ENCODE data around the gene CHRNG.

GRCh38 chr2:232576995-232577394 is 37.5 kb downstream of the CHRNG start:
- TF ChIP-seq EZH2 (IDR thresholded peaks at IDR 0.05; ENCODE audit: borderline replicate concordance): no peak
- TF ChIP-seq, protein P1, sequence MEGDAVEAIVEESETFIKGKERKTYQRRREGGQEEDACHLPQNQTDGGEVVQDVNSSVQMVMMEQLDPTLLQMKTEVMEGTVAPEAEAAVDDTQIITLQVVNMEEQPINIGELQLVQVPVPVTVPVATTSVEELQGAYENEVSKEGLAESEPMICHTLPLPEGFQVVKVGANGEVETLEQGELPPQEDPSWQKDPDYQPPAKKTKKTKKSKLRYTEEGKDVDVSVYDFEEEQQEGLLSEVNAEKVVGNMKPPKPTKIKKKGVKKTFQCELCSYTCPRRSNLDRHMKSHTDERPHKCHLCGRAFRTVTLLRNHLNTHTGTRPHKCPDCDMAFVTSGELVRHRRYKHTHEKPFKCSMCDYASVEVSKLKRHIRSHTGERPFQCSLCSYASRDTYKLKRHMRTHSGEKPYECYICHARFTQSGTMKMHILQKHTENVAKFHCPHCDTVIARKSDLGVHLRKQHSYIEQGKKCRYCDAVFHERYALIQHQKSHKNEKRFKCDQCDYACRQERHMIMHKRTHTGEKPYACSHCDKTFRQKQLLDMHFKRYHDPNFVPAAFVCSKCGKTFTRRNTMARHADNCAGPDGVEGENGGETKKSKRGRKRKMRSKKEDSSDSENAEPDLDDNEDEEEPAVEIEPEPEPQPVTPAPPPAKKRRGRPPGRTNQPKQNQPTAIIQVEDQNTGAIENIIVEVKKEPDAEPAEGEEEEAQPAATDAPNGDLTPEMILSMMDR (IDR thresholded peaks at IDR 0.05; ENCODE audit: poor library complexity): no peak
- no peak for TF ChIP-seq EZH2phosphoT487 (IDR thresholded peaks at IDR 0.05; ENCODE audit: low read depth, severe bottlenecking, unreplicated experiment)

All from hepatocyte (in vitro differentiated cells).